Panc1 (cell line): ENCODE measurements around the gene PPIA. TPM values are rescaled to one million over a fixed set of nuclear protein-coding genes. Genes with fewer than 3 reads are reported as not detected.

Experiments used
- ATAC-seq: fragments of 200-7000 bp; cut with Tn5 transposase; 2 replicates; pipeline ENCODE4 v1.9.1; 2020; ENCODE audit warnings: mild to moderate bottlenecking, moderate library complexity
- BruUV-seq: library from RNA; stranded (reverse); fragments of 400-500 nt; replicated peaks from 2 replicates; lab custom pipeline; 2021; lab: Mats Ljungman, UMichigan
- CTCF ChIA-PET: fragments of 300-600 bp; sonication (Branson Sonifier 250); formaldehyde crosslinking; loops from one replicate; lab custom pipeline; 2022; ENCODE audit warnings: antibody characterized with exemption; lab: Charles Lee
- POLR2A ChIA-PET: fragments of 300-600 bp; sonication (Branson Sonifier 250); formaldehyde crosslinking; loops from one replicate; lab custom pipeline; 2022; ENCODE audit warnings: antibody characterized with exemption; lab: Charles Lee
- DNase-seq: peaks from one replicate; pipeline ENCODE4 v3.0.0-alpha.2; 2010; ENCODE audit warnings: low read depth, low spot score
- H3K27ac ChIP-seq: 2 replicates; pipeline ENCODE4 v1.5.1; 2011; ENCODE audit warnings: mild to moderate bottlenecking, low read length, inconsistent platforms
- H3K27me3 ChIP-seq: fragments of 200-500 bp; sonication (Bioruptor generic); 2 replicates; pipeline ENCODE4 v1.6.0; 2014; ENCODE audit warnings: low read length, inconsistent platforms; ENCODE audit not compliant: control insufficient read depth, insufficient read depth
- H3K36me3 ChIP-seq: fragments of 200-500 bp; sonication (Bioruptor generic); 2 replicates; pipeline ENCODE4 v1.5.1; 2014; ENCODE audit warnings: inconsistent platforms, mild to moderate bottlenecking, low read length, moderate library complexity; ENCODE audit not compliant: control insufficient read depth, insufficient read depth
- H3K4me1 ChIP-seq: 2 replicates; pipeline ENCODE4 v1.5.1; 2011; ENCODE audit warnings: inconsistent platforms, mild to moderate bottlenecking, low read length, moderate library complexity; ENCODE audit not compliant: control insufficient read depth, insufficient read depth
- H3K4me3 ChIP-seq, 2 experiments: 2 replicates each; pipeline ENCODE4 v1.5.1; 2011 to 2012; ENCODE audit warnings: low read depth in 2 of 2, low read length in 2 of 2, mild to moderate bottlenecking in 2 of 2, inconsistent platforms in 1 of 2, moderate library complexity in 1 of 2
- H3K9me3 ChIP-seq: fragments of 200-500 bp; sonication (Bioruptor generic); 2 replicates; pipeline ENCODE4 v1.5.1; 2014; ENCODE audit warnings: low read depth, mild to moderate bottlenecking, inconsistent platforms, low read length, moderate library complexity; ENCODE audit not compliant: control insufficient read depth, insufficient read depth
- CTCF ChIP-seq: fragments of 450-650 bp; IDR thresholded peaks from 2 replicates; pipeline ENCODE4 v1.5.1; 2017; ENCODE audit warnings: mild to moderate bottlenecking
- POLR2AphosphoS5 ChIP-seq: IDR thresholded peaks from 2 replicates; pipeline ENCODE4 v1.6.1; 2012; ENCODE audit warnings: mild to moderate bottlenecking, low read depth, low read length, moderate library complexity
- SIN3A ChIP-seq: IDR thresholded peaks from 2 replicates; pipeline ENCODE4 v1.6.1; 2012; ENCODE audit warnings: low read depth, mild to moderate bottlenecking, low read length, moderate library complexity, borderline replicate concordance; ENCODE audit not compliant: insufficient read depth
- TCF7L2 ChIP-seq: IDR thresholded peaks from 2 replicates; pipeline ENCODE4 v1.6.1; 2011; ENCODE audit warnings: mild to moderate bottlenecking, low read depth, low read length, inconsistent platforms
- in situ Hi-C: cut with HindIII; loops from 2 replicates; pipeline ENCODE4 v1.10.0; 2016; ENCODE audit warnings: low sequenced_read_pairs, low pct_unique_long_range_greater_than_20kb
- intact Hi-C: fragments of 100-400 bp; cut with micrococcal nuclease; formaldehyde crosslinking; loops from one replicate; pipeline ENCODE4 v1.10.0; 2022; ENCODE audit not compliant: unreplicated experiment
- total RNA-seq: library from RNA; stranded (reverse); gene quantifications from one replicate; pipeline ENCODE4 v1.2.1, GENCODE V29; 2021; ENCODE audit not compliant: unreplicated experiment
- TF ChIP-seq, protein P1 (sequence below), 2 experiments: IDR thresholded peaks; 2 replicates each; pipeline ENCODE4 v1.6.1; 2011 to 2012; ENCODE audit warnings: low read depth in 2 of 2, control low read depth in 1 of 2, low read length in 1 of 2, mild to moderate bottlenecking in 1 of 2, moderate library complexity in 1 of 2; ENCODE audit not compliant: insufficient read depth in 1 of 2

The PPIA gene
- total RNA-seq, 1 experiment from 2014 or later: 3,706 TPM

GRCh38 chr7:44775383-44776107 is 20.9 kb upstream of the PPIA start:
- in situ Hi-C loops (no loop called here), intact Hi-C loops (no loop called here)
- Histone ChIP-seq H3K27me3 (no peaks in the 10 kb centered on the region), H3K27ac (no peak overlapping the region), H3K4me3 (no peak overlapping the region), H3K4me1 (no peaks in the 10 kb centered on the region), H3K36me3 (no peaks in the 10 kb centered on the region), H3K9me3 (no peaks in the 10 kb centered on the region)
- BruUV-seq: no TSS peak
- CTCF ChIA-PET: no interaction called here
- TF ChIP-seq CTCF (no peak), SIN3A (no peak), POLR2AphosphoS5 (no peak), TCF7L2 (no peak)
- TF ChIP-seq, protein P1, sequence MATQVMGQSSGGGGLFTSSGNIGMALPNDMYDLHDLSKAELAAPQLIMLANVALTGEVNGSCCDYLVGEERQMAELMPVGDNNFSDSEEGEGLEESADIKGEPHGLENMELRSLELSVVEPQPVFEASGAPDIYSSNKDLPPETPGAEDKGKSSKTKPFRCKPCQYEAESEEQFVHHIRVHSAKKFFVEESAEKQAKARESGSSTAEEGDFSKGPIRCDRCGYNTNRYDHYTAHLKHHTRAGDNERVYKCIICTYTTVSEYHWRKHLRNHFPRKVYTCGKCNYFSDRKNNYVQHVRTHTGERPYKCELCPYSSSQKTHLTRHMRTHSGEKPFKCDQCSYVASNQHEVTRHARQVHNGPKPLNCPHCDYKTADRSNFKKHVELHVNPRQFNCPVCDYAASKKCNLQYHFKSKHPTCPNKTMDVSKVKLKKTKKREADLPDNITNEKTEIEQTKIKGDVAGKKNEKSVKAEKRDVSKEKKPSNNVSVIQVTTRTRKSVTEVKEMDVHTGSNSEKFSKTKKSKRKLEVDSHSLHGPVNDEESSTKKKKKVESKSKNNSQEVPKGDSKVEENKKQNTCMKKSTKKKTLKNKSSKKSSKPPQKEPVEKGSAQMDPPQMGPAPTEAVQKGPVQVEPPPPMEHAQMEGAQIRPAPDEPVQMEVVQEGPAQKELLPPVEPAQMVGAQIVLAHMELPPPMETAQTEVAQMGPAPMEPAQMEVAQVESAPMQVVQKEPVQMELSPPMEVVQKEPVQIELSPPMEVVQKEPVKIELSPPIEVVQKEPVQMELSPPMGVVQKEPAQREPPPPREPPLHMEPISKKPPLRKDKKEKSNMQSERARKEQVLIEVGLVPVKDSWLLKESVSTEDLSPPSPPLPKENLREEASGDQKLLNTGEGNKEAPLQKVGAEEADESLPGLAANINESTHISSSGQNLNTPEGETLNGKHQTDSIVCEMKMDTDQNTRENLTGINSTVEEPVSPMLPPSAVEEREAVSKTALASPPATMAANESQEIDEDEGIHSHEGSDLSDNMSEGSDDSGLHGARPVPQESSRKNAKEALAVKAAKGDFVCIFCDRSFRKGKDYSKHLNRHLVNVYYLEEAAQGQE (IDR thresholded peaks at IDR 0.05; ENCODE audit: insufficient read depth in 1 of 2, low read depth in 2 of 2, low read length in 1 of 2): no peak
- POLR2A ChIA-PET: no interaction called here
- ATAC-seq (no peak; the same call in 1 of the 2 replicates), DNase-seq (no peak)

DNA sequence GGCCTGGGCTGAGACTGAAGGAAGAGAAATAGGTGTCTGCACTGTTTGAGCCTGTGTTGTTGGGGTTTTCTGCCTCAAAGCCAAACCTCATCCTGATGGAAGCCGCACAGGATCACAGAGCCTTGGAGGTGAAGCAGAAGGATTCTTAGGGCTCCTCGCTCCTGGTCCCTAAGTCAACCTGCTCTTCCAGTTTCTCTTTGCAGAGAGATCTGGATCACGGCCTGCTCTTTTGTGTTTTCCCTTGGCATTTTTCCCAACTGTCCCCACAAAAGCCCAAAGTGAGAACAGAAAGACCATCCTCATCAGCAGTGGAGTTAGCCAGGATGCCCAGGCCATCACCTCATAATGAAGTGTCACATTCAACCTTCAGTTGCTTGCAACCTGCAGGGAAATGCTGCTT is 20.3 kb upstream of the PPIA start:
- no peaks in the 10 kb centered on the region for H3K4me1 ChIP-seq
- DNase-seq (no peak), ATAC-seq (no peak)
- intact Hi-C loops: no loop called here
- no TSS peak for BruUV-seq
- in situ Hi-C loops: no loop called here
- ChIA-PET POLR2A (interaction anchor here (0.7 kb wide), 1 partner anchor 27 kb away, joined by 5 read pairs; no protein-coding TSS in a partner anchor), CTCF (no interaction called here)
- no peak overlapping the region for H3K27ac ChIP-seq
- H3K4me3 ChIP-seq: no peak overlapping the region
- no peaks in the 10 kb centered on the region for H3K27me3 ChIP-seq
- H3K36me3 ChIP-seq: no peaks in the 10 kb centered on the region
- H3K9me3 ChIP-seq: no peaks in the 10 kb centered on the region
- TF ChIP-seq SIN3A: no peak
- TF ChIP-seq, protein P1 (IDR thresholded peaks at IDR 0.05; ENCODE audit: insufficient read depth in 1 of 2, low read depth in 2 of 2, low read length in 1 of 2): no peak
